GM12878 (cell line): ENCODE measurements around the gene C18orf63. TPM values are rescaled to one million over a fixed set of nuclear protein-coding genes. Genes with fewer than 3 reads are reported as not detected.

Experiments used
- ATAC-seq: fragments of 200-7000 bp; cut with Tn5 transposase; 3 replicates; pipeline ENCODE4 v1.9.1; 2020; ENCODE audit warnings: mild to moderate bottlenecking, moderate library complexity
- BruUV-seq: library from RNA; stranded (reverse); fragments of 400-500 nt; replicated peaks from 2 replicates; lab custom pipeline; 2021; lab: Mats Ljungman, UMichigan
- CTCF ChIA-PET: fragments of 300-600 bp; sonication (Branson Sonifier 250); formaldehyde crosslinking; extraction: SDS; loops from one replicate; lab custom pipeline; 2021; ENCODE audit warnings: inconsistent platforms; lab: Yijun Ruan, JAX
- POLR2A ChIA-PET: fragments of 350-600 bp; formaldehyde crosslinking; extraction: SDS; loops from one replicate; lab custom pipeline; 2021; ENCODE audit warnings: inconsistent platforms; lab: Charles Lee
- RAD21 ChIA-PET: fragments of 300-600 bp; sonication (Branson Sonifier 250); formaldehyde crosslinking; loops from one replicate; lab custom pipeline; 2023; ENCODE audit warnings: antibody characterized with exemption; ENCODE audit not compliant: unreplicated experiment; lab: Charles Lee
- SMC1A ChIA-PET: fragments of 300-600 bp; sonication (Branson Sonifier 250); formaldehyde crosslinking; loops from one replicate; lab custom pipeline; 2023; ENCODE audit not compliant: unreplicated experiment, uncharacterized antibody; lab: Charles Lee
- DNase-seq: peaks from one replicate; pipeline ENCODE4 v3.0.0-alpha.2; 2011; ENCODE audit warnings: low read depth, low spot score
- FAIRE-seq: peaks from 3 replicates; lab custom pipeline; 2011; peaks lifted over from hg19 to GRCh38; lab: Jason Lieb, UNC
- H2AFZ ChIP-seq: 2 replicates; pipeline ENCODE4 v1.6.0; 2011; ENCODE audit warnings: low read depth, low read length, control low read depth; ENCODE audit not compliant: control insufficient read depth
- H3K27ac ChIP-seq: 2 replicates; pipeline ENCODE4 v1.5.1; 2011; ENCODE audit warnings: control low read depth; ENCODE audit not compliant: control insufficient read depth, insufficient read depth
- H3K27me3 ChIP-seq, 2 experiments: replicated peaks in 1 of 2; 2 replicates each; pipeline versions ENCODE4 v1.6.0 to v1.6.1; 2011; ENCODE audit warnings: low read length in 1 of 2; ENCODE audit not compliant: control insufficient read depth in 2 of 2, insufficient read depth in 2 of 2
- H3K36me3 ChIP-seq, 2 experiments: 2 replicates each; pipeline ENCODE4 v1.5.1; 2011; ENCODE audit warnings: low read length in 1 of 2; ENCODE audit not compliant: control insufficient read depth in 2 of 2, insufficient read depth in 2 of 2
- H3K4me1 ChIP-seq: 2 replicates; pipeline ENCODE4 v1.6.1; 2011; ENCODE audit warnings: mild to moderate bottlenecking, low read length, moderate library complexity, mixed read lengths; ENCODE audit not compliant: control insufficient read depth, insufficient read depth
- H3K4me2 ChIP-seq: 2 replicates; pipeline ENCODE4 v1.6.0; 2011; ENCODE audit warnings: control low read depth; ENCODE audit not compliant: control insufficient read depth, insufficient read depth
- H3K4me3 ChIP-seq: fragments of 200-600 bp; sonication (generic); 2 replicates; pipeline ENCODE4 v1.5.1; 2016
- H3K79me2 ChIP-seq: 2 replicates; pipeline ENCODE4 v1.6.0; 2011; ENCODE audit warnings: low read length; ENCODE audit not compliant: control insufficient read depth, insufficient read depth
- H3K9ac ChIP-seq: 2 replicates; pipeline ENCODE4 v1.8.0; 2011; ENCODE audit warnings: low read length, control low read depth, mixed read lengths; ENCODE audit not compliant: control insufficient read depth, insufficient read depth
- H3K9me3 ChIP-seq: replicated peaks from 3 replicates; pipeline ENCODE4 v1.5.1; 2011; ENCODE audit warnings: mild to moderate bottlenecking, low read length; ENCODE audit not compliant: control insufficient read depth, insufficient read depth
- H4K20me1 ChIP-seq: 2 replicates; pipeline ENCODE4 v1.6.0; 2011; ENCODE audit not compliant: control insufficient read depth, insufficient read depth
- BCL3 ChIP-seq: IDR thresholded peaks from 2 replicates; pipeline ENCODE4 v1.6.1; 2011; ENCODE audit warnings: borderline replicate concordance, low read depth, mild to moderate bottlenecking, moderate library complexity, low read length; ENCODE audit not compliant: insufficient read depth, poor library complexity, severe bottlenecking
- BCLAF1 ChIP-seq: fragments of 450-650 bp; IDR thresholded peaks from 2 replicates; pipeline ENCODE4 v1.6.1; 2017; ENCODE audit warnings: antibody characterized with exemption, mild to moderate bottlenecking, moderate library complexity
- CREM ChIP-seq: IDR thresholded peaks from 2 replicates; pipeline ENCODE4 v1.6.1; 2014; ENCODE audit warnings: antibody characterized with exemption, low read depth
- EGR1 ChIP-seq, 2 experiments: IDR thresholded peaks; 1 replicate in 1 of 2; 2 replicates in 1 of 2; pipeline ENCODE4 v1.6.1; 2011 to 2012; ENCODE audit warnings: low read depth in 2 of 2, low read length in 2 of 2, borderline replicate concordance in 1 of 2, mild to moderate bottlenecking in 1 of 2, moderate library complexity in 1 of 2
- IRF4 ChIP-seq: IDR thresholded peaks from 2 replicates; pipeline ENCODE4 v1.6.1; 2011; ENCODE audit warnings: low read depth, low read length
- MAX ChIP-seq: IDR thresholded peaks from 2 replicates; pipeline ENCODE4 v1.6.1; 2012; ENCODE audit warnings: low read depth, low read length, improper control_type of control experiment
- MEF2B ChIP-seq: fragments of 450-650 bp; IDR thresholded peaks from 2 replicates; pipeline ENCODE4 v1.6.1; 2018; ENCODE audit warnings: mild to moderate bottlenecking, moderate library complexity; ENCODE audit not compliant: partially characterized antibody, poor library complexity, severe bottlenecking
- NR2C2 ChIP-seq: IDR thresholded peaks from 2 replicates; pipeline ENCODE4 v1.6.1; 2011; ENCODE audit warnings: borderline replicate concordance, low read depth; ENCODE audit not compliant: control insufficient read depth, insufficient read length
- RELB ChIP-seq: fragments of 450-650 bp; IDR thresholded peaks from 2 replicates; pipeline ENCODE4 v1.6.1; 2017; ENCODE audit warnings: low read depth, mild to moderate bottlenecking, moderate library complexity
- SMAD1 ChIP-seq: fragments of 450-650 bp; IDR thresholded peaks from 2 replicates; pipeline ENCODE4 v1.6.1; 2018; ENCODE audit warnings: mild to moderate bottlenecking, low read depth; ENCODE audit not compliant: partially characterized antibody
- SMARCA5 ChIP-seq: fragments of 450-650 bp; IDR thresholded peaks from 2 replicates; pipeline ENCODE4 v1.6.1; 2017; ENCODE audit warnings: mild to moderate bottlenecking
- TAF1 ChIP-seq: IDR thresholded peaks from 2 replicates; pipeline ENCODE4 v1.6.1; 2011; ENCODE audit warnings: mild to moderate bottlenecking, low read depth, low read length, borderline replicate concordance
- USF1 ChIP-seq: IDR thresholded peaks from 2 replicates; pipeline ENCODE4 v1.6.1; 2011; ENCODE audit warnings: borderline replicate concordance, low read depth, mild to moderate bottlenecking, moderate library complexity, mixed read lengths, low read length; ENCODE audit not compliant: insufficient read depth; ENCODE audit errors: extremely low read length
- ZNF217 ChIP-seq: fragments of 450-650 bp; IDR thresholded peaks from 2 replicates; pipeline ENCODE4 v1.6.1; 2017; ENCODE audit warnings: antibody characterized with exemption, mild to moderate bottlenecking
- ZNF274 ChIP-seq: IDR thresholded peaks from one replicate; pipeline ENCODE4 v1.8.0; 2011; ENCODE audit not compliant: insufficient read length, insufficient read depth
- WGBS: methylation state at CpG from one replicate; pipeline ENCODE4 v1.1.6; 2016; ENCODE audit warnings: low lambda C conversion rate; ENCODE audit not compliant: insufficient replicate concordance, insufficient coverage; ENCODE audit errors: missing lambda C conversion rate; 5-methylcytosine and 5-hydroxymethylcytosine counted together
- in situ Hi-C: fragments of 300-500 bp; cut with MboI; formaldehyde crosslinking; loops from 9 replicates; pipeline ENCODE4 v1.14.3; 2018; ENCODE audit warnings: mixed read lengths
- intact Hi-C: fragments of 100-400 bp; cut with micrococcal nuclease; formaldehyde crosslinking; loops from one replicate; pipeline ENCODE4 v1.14.2; 2022; ENCODE audit not compliant: unreplicated experiment
- polyA plus RNA-seq, 11 experiments: library from polyadenylated mRNA; depleted of rRNA in 4 of 11; unstranded in 6 of 11; stranded (reverse) in 5 of 11; fragments of >200 nt; fragmentation: Nextera tagmentation in 4 of 11; fragmentation: Illumina TruSeq in 1 of 11; extraction: Ambion mirVana in 4 of 11; extraction: Trizol in 1 of 11; gene quantifications; 1 replicate in 1 of 11; 2 replicates in 10 of 11; pipeline versions ENCODE4 v1.2.1 to v1.2.3, GENCODE V29; 2011 to 2016; ENCODE audit warnings: inconsistent platforms in 2 of 11, missing spikeins in 2 of 11, low read depth in 1 of 11
- total RNA-seq, 4 experiments: library from RNA; depleted of rRNA in 3 of 4; stranded (reverse); fragments of >200 nt in 3 of 4; fragmentation: Illumina TruSeq in 1 of 4; extraction: Trizol in 1 of 4; gene quantifications; 2 replicates each; pipeline versions ENCODE4 v1.2.1 to v1.2.3, GENCODE V29; 2013 to 2021

Gene C18orf63
- total and polyA plus RNA-seq, 10 of the 15 experiments (the other 5 are each of a cell fraction or from before 2014, with no cell fraction given) = not detected

- Histone ChIP-seq H3K4me3 (no peak overlapping the region), H3K4me2 (no peak overlapping the region), H2AFZ (no peak overlapping the region), H3K79me2 (peaks cover 5% of the 10 kb centered on the region; the same call in 1 of the 2 replicates), H4K20me1 (no peaks in the 10 kb centered on the region), H3K4me1 (peaks cover 3% of the 10 kb centered on the region), H3K36me3 (no peaks in the 10 kb centered on the region), H3K27me3 (no peaks in the 10 kb centered on the region), H3K9ac (no peak overlapping the region), H3K9me3 (no peaks in the 10 kb centered on the region; the same call in 2 of the 3 replicates), H3K27ac (no peak overlapping the region)
- ATAC-seq = no peak
- intact Hi-C loops = loop anchor here (5.0 kb wide), 1 partner anchor 207 kb away; the partner anchor contains the start of gene CNDP2
- ChIA-PET RAD21 (no interaction called here), CTCF (interaction anchor here (0.7 to 1.5 kb wide), 2 partner anchors 13 to 26 kb away, joined by 3 read pairs; no protein-coding TSS in a partner anchor), SMC1A (interaction anchor here (1.5 kb wide), 1 partner anchor 38 kb away, joined by 3 read pairs; no protein-coding TSS in a partner anchor), POLR2A (no interaction called here)
- no peak for FAIRE-seq
- BruUV-seq = no TSS peak
- 98% methylated on average over 7 of the region's 7 CpGs for WGBS
- in situ Hi-C loops = no loop called here
- DNase-seq = no peak
- TF ChIP-seq SMAD1 (no peak), MAX (no peak), BCLAF1 (no peak), ZNF217 (no peak), ZNF274 (no peak), RELB (no peak), MEF2B (no peak), EGR1 (IDR thresholded peaks at IDR 0.05; ENCODE audit: borderline replicate concordance in 1 of 2, low read depth in 2 of 2, low read length in 2 of 2) (no peak), BCL3 (no peak), SMARCA5 (no peak), USF1 (no peak), IRF4 (no peak), TAF1 (no peak), CREM (no peak), NR2C2 (no peak)
These were observed 25.6 kb upstream of the C18orf63 start for GRCh38 chr18:74290021-74290420.
